Inflammatory macrophage treated with lipopolysaccharide for 1 hour (primary cell): ENCODE measurements around the gene TEAD1.

Source experiments
- DNase-seq, 2 donors: peaks; one replicate each; pipeline ENCODE4 v3.0.0-alpha.2; 2020 to 2022

TEAD1 gene

DNA sequence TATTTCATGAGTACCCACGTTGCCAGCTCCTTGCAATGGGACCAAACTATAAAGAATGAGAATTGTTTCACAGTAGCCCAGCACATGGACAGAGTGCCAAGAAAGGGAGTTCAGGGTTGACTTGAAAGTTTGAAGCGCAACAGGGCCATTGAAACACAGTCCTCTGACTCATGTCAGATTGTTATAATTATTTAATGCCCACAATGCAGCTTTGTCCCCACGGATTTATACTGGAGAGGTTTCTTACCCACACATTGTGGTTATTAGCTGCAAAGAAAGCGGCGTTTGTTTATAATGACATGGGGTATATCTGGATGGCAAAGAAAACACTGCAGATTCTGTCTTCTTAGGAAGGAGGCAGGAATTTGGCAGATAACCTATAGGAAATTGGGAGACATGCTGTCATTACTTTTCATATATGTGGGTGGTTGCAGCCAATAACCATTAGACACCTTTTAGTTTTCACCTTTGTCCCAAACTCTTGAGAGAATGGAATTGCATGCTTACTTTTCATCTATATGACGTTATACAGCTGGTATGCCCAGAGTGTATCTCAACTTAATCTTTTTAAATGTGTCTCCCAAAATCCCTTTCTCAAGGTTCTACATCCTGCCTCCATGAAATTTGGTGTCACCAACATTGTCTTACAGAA, 143.6 kb downstream of the TEAD1 start:
- no peak for DNase-seq

DNA sequence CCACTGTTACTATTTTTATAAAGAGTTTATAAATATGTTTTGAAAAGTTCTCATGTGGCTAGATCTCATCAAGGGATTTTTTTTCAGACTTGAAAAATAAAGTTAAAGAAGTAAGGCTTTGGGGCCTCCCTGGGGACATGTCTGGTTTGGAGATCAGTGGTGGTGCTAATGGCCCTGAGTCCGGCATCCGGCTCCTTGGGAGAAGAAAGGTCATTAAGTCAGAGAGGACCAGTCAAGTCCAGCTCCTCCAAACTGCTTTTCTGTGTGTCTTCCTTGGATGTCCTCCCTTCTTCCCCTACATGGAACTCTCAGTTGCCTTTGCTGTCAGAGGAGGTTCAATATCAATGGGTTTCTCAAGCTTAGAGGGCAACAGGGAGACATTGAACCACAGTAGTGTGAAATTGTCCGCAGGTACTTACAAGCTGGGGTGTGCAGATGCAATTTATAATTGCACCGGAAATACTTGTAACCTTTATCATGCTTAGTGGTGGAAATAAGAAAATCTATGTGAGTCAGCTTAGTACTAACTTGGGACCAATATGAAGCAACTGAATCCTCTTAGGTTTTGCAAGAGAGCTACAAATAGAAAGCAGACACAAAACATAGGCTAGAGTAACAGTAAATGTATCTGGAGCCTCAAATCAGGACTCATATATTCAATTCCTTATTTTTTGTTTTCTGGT, 144.3 kb downstream of the TEAD1 start:
- no peak for DNase-seq

DNA sequence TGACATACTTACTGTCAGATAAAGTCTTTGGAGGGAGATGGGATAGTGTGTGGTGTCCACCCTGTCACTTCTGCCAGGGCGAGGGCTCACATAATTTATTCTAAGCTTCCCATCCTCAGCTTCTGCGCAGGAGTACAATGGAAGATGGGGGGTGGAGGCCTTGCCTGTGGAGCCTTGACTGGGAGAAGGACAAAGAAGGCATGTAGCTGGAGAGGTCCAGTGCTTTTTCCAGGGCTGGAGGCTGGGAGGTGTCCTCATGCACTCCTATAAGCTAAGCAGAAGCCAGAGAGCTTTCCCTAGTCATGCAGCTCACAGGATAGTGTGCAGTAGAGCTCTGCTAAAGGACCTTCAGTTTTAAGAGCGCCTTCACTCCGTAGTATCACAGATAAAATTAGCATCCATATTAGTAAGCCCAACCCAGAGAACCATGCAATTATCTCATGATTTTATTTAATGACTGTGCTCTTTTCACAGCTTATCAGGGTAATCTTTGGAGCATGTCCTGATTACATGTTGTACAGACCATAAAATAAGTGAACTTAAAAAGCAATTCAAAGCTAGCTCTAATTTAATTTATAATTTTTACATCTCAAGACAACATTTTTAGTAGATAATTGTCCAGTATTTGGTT, 148.3 kb downstream of the TEAD1 start:
- no peak for DNase-seq

DNA sequence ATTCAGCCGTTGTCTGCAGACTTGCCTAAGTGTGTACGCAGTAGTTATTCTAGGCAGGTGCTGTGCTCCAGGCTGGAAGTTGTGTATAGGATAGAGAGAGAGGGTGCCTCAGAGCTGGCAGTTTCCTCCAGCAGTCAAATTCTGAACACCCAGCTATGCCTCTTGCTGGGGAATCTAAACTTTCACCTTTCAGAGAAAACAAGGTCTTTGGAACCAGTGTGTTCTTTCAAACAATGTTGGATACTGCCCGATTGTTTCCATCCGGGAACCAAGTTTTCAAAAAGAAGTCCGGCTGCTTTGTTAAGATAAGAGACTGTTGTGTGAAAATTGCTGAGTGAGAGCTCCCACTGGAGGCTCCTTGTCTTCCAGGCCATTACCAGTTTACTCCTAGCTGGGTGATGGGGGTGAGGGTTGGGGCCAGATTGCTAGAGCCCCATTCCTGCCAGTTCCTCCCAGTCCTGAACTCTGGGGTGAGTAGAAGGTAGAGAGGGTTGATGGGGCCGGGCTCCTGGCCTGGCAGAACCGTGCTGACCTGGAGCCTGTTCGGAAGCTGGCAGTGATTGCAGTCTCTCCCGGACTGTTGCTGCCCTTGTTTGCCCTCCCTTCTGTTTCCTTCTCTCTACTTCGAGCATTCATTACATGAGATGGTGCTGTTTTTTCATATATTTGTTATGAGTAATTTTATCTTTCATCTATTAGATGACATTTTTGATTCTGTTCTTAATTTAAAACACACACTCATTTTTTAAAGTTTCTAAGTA, 150.2 kb downstream of the TEAD1 start:
- DNase-seq, result no peak

DNA sequence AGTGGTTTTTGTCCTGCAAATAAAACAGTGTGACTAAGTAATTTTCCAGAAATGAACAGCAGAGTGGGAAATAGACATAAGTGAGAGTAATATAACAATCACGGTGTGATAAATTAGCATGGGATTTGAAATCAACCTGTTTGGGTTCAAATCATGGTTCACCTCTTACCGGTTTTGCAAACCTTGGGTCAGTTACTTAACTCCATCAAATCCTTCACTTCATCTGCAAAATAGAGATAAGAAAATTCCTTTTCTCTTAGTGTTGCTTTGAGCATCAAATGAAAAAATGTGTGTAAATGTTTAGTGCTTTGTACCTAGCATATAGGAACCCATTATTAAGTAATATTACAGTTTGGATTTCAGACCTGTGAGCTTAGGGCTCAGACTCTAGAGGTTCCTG, 152.2 kb downstream of the TEAD1 start:
- no peak for DNase-seq

DNA sequence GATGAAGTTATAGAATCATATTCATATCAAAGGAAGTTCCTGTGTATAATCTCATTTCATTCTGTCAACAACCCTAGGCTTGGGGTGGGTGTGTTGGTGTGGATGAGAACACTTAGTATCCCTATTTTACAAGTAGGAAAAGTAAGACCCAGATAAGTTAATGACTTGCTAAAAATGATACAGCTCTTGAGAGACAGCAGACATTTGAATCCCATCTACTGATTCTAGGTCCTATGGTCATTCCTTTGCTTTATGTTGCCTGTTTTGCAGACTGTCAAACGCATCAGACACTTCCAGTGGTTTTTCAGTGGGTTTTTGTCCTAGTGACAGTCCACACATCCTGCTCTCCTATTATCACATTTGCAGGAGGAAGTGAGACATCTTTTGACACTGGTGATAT, 153.1 kb downstream of the TEAD1 start:
- no peak for DNase-seq

DNA sequence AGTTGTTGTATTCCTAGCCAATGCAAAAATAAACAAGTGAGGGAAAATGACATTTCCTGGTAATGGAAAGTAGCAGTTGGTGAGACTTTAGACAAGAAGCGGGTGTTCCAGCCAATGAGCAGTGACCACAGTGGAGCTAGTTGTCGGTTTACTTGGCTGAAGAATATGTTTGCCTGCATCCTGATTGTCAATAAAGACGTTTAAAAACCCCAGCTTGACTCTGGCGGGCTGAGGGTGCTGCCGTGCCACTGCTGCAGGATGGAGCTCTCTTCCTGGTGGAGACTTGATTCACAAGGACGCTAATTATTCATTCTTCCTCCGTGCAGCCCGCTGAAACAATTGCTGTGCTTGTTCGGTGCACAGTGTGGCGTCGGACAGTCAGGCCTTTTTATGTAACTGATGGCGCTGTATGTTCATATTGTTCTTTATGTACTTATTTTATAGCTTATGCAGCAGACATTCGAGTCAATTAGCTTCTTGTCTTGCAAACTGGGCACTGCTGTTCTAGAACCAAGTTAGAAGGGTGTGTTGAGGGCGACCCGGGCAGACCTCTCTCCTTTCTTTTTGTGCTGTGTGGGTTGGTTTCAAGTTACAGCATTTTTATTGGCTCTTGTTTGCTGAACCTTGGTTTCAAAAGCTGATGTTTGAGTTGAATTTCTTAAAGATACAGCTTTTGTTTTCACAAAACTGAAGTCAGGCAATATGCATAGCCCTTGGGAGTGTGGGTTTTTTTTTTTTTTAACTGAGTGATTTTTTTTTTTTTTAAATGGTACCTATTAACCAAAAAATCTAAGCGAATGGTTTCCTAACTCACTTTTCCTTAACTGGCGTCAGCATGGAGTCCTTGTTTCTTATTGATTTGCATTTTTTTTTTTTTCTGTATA, 153.9 kb downstream of the TEAD1 start:
- no peak for DNase-seq

DNA sequence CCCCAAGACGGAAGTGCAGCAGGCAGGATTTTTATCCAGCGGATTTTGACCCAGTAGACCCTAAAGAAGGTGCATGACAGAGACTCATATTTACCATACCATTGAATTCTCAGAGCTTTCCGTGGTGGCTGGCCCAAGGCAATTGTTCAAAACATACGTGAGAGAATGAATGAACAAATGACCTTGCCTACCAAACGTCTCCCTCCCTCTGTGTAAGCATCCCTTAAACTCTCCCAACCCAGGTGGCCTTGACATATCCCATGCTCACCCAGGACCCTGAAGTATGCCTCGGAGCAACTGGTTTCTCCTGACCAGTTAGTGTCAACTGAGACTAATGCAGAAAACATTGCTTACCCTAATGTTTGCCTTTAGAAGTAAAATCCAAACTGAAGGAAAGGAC, 154.9 kb downstream of the TEAD1 start:
- DNase-seq, result no peak

DNA sequence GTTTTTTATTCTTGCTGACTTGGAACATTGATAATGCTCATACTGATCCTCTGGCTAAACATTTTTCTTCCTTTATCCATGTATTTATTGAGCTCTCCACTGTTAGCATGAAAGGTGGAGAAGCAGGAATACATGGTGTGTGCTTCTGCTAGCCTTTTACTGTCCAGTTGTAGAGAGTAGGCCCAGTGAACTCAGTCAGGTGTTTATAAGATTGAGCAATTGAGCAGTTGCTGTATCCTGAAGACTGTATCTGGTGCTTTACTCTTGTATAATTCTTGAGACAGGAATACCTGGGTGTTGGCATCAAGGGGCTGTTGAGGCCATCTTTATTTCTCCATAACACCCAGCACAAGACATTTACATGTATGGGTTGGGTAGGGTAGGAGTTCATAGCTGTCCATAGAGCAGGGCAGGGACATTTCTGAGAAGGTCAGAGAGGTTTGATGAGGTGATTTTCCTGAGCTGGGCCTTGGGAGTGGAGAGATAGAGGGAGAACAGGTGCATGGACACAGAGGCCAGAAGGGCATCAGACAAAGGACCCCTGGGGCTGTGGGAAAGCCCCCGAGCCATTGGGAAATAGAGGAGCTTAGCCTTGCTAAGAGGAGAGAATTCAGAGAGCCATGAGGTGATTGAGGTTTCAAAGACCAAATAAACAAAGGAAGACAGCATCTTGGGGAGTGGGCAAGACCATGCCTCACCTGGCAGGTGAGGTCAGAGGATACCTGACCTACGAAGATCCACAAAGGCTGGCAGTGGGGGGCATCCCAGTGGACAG, 155.5 kb downstream of the TEAD1 start:
- DNase-seq, result no peak

DNA sequence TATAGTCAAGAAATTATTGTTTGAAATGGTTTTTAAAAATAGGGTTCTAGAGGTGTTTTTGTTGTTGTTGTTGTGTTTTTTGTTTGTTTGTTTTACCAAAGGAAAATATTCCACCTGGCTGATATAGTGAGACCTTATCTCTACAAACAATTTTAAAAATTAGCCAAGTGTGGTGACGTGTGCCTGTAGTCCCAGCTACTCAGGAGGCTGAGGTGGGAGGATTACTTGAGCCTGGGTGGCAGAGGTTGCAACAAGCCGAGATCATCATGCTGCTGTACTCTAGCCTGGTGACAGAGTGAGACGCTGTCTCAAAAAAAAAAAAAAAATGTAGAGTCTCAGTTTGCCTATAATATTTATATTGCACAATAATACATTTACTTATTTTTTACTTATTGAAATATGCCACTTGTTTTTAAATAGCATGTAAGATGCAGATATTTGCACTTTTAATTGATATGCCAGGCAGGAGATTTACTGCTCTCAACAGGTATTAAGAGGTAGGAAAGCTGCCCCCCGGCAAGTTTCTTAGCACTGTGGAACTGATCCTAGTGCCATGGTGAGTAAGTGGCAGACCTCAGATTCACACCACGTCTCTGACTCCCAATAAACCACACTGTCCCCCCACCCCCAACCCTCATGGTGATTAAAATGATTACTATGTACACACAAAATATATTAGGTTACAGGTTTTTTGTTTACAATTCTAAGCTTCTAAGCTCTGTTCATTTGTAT, 157.4 kb downstream of the TEAD1 start:
- no peak for DNase-seq

DNA sequence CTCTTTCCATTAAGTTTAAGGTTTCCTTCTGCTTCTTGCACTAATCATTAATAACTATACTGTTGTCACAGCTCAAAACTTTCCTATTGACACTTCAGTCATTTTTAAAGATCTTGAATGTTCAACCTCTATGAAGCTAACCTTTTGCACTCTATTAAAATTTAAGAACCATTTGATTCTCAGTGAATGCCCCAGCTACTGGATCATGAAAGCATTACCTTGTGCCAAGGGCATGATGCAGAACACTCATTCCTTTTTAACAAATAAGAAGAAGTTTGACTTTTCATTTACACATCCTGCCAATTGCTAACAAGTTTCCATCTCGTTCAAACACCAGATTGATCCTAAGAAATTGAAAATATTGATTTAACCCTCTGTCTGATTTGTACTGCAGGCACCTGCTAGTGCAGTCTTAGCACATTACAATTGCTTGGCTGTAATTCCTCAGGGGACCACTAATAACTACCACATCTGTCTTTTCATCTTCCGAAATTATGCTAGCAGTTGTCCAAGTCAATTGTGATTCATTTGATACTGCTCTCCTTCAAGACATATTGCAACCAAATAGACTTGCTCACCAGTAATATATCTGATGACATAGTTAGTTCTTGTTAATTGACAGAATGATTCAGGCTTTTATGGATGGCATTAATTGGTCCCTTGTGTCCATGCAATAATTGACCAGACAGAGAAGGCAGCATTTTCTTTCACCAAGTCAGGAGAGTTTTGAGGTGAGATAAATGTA, 158.4 kb downstream of the TEAD1 start:
- no peak for DNase-seq

DNA sequence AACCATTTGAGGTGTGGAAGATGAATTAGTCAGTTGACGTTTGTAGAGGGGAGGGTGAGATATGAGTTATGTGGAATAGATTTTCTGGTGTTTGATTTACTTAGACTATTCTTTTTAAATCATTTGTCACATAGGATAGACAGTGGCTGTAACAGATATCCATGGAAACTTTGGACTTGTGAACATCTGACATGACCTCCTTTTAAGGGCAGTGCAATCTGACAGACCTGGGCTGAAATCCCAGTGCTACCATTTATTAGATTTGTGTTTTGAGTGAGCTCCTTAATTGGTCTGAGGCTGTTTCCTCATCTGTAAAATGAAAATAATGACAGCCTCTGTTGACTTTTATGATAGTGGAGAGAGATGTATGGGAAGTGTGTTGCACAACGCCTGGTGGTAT, 159.9 kb downstream of the TEAD1 start:
- DNase-seq, result no peak

DNA sequence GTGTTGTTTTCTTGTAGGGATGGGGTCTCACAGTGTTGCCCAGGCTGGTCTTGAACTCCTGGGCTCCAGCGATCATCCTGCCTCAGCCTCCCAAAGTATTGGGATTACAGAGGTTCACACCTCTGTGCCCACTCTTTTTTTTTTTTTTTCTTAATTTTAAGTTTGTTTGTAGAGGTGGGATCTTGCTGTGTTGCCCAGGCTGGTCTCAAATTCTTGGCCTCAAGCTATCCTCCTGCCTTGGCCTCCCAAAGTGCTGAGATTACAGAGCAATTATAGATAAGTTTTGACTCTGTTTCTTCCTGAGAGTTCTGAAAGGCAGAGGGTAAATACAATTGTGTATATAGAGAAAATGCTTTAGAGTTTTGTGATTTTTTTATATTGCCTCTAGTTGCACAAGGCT, 160.4 kb downstream of the TEAD1 start:
- no peak for DNase-seq

DNA sequence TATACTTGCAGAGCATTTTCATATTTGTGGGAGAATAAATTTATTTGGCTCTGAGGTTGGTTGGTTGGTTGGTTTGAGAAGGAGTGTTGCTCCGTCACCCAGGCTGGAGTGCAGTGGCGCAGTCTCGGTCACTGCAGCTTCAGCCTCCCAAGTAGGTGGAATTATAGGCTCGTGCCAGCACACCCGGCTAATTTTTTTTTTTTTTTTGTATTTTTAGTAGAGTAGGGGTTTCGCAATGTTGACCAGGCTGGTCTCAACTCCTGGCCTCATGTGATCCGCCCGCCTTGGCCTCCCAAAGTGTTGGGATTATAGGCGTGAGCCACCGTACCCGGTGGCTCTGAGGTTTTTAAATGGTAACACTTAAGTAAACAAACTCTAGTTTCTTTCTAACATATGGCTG, 161.1 kb downstream of the TEAD1 start:
- no peak for DNase-seq

DNA sequence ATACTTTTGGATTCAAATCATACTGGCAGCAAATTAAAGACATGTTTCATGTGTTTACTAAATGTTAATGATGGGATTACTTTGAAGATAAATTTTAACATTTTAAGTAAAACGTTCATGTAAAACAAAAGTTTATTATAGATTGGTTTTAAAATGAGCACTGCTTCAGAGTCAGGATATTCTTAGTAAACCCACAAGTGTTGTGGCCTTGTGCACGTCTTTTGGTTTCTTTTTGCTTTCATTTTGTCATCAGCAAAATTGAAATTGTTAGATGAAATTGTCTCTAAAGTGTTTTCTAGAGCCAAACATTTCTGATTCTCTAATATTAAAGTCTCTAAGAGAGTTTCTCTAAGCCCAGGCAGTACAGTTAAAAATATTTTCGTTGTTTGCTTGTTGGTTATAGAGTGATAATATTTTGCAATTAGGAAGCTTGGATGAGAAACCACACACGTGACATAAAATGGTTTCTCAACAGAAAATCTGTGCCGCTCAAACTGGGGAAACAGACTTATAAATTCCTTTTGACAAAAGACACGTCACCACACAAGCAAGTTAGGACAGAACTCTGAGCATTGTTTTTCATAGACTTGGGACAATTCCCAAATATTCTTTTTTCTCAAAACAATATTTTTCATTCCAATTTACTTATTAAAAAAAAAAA, 164.4 kb downstream of the TEAD1 start:
- DNase-seq, result no peak

DNA sequence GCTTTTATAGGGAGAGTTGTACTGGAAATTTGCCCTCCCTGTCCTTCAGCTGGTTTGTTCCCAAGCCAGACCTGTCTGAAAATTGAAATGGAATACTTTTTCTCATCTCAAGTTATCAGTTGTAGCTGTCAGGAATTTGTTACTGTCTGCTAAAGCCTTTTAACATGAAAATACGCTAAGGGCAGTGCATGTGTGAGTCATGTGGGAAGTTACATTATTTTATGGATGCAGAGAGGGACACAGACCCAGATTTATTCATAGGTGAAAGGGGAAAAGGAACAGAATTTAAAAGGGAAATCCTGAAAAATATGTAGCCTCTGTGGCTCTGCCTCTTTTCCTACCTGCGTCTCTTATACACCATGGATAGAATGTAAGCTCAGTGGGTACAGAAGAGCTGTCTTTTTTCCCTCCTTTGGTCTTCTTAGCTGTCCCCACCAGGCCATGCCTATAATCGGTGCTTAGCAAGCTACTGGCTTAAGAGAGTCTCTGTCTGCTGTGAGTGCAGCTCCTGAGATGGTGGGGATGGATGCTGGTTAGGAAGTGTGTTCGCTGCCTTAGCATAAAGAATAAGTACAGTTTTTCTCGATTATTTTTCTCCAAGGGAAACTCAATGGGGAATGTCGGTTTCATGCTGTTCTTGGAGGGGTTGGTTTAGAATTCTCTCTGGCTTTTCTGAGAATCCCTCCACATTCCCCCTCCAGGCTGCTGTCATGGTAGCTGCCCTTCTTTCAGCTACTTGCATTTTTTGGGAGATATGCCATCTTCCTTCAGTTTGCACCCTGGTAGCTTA, 166.8 kb downstream of the TEAD1 start:
- no peak for DNase-seq

DNA sequence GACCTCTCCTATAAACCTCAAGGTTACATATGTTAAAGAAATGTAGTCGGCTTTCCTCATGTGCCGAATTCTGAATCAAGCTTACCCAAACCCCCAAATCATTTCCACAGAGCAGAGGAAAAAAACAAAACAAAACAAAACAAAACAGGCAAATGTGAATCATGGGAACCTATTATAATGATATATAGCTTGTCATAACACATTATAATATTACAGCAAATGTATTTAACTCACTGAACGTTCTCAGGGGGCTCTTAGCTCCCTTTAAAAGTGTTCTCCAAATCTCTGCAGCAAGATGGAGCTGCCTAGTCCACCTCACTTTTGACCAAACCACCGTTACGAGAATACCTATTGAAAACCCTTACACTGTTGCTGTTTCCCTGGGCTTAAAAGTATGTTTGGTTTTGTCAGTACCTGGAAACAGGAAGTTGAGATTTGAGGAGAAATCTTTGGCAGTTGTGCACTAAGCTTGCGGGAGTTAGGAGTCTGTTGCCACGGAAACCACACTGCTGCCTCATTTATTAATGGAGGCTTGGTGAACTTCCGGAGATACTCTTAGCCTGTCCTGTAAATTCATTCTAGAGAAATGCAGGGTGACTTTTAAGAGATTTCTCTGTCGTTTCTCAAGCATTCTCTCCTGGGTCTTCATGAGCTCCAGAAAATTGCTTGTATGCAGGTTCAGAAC, 167.9 kb downstream of the TEAD1 start:
- no peak for DNase-seq

DNA sequence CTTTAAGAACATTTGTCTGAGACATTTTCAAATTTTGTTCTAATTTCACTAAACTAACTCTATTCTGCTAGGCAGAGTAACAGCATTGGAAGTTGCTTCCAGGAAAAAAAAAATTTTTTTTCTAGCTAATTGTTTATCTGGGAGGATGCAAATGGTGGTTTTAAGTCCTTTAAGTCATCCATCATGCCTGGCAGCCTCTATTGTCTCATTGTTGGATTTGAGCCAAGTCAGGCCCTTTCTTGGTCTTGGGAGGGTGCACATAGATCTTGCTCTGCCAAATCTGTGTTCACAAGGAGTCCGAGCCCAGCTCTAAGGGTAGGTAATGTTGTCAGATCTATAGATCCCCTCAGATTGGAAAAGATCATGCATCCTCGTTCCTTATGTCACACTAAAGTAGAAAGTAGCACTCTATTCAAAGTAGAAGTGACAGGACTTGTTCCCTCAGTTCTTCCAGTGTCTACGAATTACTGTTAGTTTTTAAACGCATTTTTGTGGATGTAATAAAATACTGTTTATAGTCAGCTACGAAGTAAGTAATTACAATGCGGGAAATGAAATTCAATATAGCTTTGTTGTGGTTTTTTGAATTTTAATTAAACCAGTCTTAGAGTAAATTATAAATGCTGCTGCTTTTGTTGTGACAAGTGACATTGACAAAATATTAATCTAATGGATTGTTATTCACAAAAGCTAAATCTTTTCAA, 168.9 kb downstream of the TEAD1 start:
- DNase-seq, result no peak
